ENCODE results near the gene RNF149.

The RNF149 gene

DNA sequence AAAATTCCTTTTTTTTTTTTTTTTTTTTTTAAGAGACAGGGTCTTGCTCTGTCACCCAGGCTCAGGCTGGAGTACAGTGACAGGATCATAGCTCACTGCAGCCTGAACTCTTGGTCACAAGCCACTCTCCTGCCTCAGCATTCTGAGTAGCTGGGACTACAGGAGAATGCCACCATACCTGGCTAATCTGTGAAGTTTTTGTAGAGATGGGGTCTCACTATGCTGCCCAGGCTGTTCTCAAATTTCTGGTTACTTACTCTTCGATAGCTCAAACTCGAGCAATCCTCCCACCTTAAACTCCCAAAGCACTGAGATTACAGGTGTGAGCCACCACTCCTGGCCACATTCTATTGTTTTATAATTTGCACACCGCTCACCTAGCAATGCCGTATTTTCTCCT, 27.0 kb downstream of the RNF149 start:
- TF ChIP-seq, protein P1, sequence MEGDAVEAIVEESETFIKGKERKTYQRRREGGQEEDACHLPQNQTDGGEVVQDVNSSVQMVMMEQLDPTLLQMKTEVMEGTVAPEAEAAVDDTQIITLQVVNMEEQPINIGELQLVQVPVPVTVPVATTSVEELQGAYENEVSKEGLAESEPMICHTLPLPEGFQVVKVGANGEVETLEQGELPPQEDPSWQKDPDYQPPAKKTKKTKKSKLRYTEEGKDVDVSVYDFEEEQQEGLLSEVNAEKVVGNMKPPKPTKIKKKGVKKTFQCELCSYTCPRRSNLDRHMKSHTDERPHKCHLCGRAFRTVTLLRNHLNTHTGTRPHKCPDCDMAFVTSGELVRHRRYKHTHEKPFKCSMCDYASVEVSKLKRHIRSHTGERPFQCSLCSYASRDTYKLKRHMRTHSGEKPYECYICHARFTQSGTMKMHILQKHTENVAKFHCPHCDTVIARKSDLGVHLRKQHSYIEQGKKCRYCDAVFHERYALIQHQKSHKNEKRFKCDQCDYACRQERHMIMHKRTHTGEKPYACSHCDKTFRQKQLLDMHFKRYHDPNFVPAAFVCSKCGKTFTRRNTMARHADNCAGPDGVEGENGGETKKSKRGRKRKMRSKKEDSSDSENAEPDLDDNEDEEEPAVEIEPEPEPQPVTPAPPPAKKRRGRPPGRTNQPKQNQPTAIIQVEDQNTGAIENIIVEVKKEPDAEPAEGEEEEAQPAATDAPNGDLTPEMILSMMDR (IDR thresholded peaks at IDR 0.05; ENCODE audit: low read depth, low read length): no peak
- no peak for DNase-seq (ENCODE audit: extremely low read depth, low read depth)

DNA sequence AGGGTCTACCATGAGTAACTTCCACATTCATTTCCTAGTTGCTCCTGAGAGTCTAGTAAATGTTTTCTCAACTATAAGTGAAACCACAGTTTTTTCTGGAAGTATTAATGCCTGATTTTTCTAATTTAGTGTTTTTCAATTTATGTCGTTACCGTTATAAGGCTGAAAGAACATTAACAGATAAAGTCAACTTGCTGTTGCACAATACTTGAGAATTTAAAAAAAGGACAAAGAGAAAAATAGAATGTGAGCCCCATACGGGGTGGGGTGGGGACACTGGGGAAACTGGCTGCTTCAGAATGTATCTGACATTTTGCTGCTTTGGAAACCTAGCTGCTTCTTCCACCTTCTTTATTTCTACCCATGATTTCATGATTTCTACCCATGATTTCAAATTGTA, 29.6 kb downstream of the RNF149 start:
- DNase-seq (ENCODE audit: extremely low read depth, low read depth): no peak
- TF ChIP-seq, protein P1 (IDR thresholded peaks at IDR 0.05; ENCODE audit: low read depth, low read length): no peak

DNA sequence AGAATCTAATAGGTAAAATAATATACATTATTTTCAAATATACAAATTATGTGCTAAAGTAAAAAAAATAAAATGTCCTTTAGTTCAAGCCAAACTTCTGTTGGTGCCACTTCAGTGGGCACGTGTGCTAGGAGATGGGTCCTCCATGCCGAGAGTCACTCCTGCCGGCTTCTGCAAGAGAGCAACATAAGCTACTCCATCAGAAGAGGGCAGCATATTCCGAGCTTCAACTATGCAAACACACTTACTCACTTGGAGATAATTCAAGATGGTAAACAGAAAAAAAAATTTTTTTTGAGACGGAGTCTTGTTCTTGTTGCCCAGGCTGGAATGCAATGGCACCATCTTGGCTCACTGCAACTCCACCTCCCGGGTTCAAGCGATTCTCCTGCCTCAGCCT, 31.4 kb downstream of the RNF149 start:
- TF ChIP-seq, protein P1 (IDR thresholded peaks at IDR 0.05; ENCODE audit: low read depth, low read length): no peak; the same call in 1 of the 2 replicates
- no peak for DNase-seq (ENCODE audit: extremely low read depth, low read depth)

DNA sequence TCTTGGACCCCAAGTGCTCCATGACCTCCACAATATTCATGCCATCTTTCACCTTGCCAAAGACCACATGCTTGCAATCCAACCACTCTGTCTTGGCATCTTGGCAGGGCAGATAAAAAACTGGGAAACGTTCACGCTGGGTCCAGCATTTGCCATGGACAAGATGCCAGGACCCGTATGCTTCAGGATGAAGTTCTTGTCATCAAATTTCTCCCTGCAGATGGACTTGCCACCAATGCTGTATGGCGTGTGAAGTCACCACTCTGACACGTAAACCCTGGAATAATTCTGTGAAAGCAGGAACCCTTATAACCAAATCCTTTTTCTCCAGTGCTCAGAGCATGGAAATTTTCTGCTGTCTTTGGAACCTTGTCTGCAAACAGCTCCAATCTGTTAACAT, 34.4 kb downstream of the RNF149 start:
- DNase-seq (ENCODE audit: extremely low read depth, low read depth): no peak
- TF ChIP-seq, protein P1 (IDR thresholded peaks at IDR 0.05; ENCODE audit: low read depth, low read length): no peak

DNA sequence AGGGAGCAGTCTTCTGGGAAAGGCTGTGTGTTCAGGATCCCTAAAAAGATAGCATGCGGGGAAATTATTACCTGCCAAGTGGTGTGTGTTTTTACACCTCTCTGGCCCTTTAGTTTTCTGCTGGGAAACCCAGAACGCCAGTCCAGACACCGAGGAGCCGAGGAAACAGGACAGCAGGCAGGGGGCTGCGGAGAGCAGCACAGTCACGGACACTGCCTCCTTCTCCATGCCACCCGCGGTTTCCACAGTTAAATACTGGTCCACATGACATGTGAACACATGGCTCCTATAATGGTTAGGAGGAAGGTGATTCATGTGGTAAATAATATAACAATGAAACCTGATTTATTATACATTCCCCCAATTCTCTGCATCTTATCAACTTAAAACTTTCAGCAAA, 35.4 kb downstream of the RNF149 start:
- DNase-seq (ENCODE audit: extremely low read depth, low read depth): no peak
- TF ChIP-seq, protein P1 (IDR thresholded peaks at IDR 0.05; ENCODE audit: low read depth, low read length): no peak

DNA sequence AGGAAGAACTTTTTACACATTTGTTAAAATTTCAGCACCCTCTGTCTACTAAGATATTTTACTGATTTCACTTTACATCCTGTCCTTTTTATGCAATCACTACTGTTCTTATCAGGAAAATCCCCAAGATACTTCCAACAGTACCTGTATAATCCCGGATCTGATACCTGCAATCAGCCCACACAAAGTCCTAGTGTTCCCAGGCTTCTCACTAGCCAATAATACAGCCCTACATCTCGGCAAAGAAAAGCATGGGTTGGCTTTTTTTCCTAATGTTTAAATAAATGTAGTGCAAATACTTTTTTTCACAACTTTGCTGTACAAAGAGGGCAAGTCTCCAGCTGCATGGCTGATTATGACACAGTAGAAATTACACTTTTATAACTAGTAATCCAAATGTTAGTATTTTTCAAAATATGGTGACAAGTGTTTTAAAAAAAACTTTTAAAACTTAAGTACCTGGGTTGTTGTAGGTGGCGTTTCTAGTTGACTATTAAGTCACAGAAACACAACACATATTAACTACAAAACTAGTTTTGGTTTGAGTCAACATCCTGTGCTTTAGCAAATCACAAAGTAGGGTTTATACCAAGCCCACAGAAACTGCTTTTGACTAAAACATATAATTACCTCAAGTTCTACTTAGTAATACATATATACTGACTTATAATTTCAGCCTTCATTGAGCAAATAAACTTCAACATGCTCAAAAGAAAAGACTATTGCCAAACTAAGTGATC, 36.3 kb downstream of the RNF149 start:
- TF ChIP-seq, protein P1 (IDR thresholded peaks at IDR 0.05; ENCODE audit: low read depth, low read length): no peak
- no peak for DNase-seq (ENCODE audit: extremely low read depth, low read depth)

DNA sequence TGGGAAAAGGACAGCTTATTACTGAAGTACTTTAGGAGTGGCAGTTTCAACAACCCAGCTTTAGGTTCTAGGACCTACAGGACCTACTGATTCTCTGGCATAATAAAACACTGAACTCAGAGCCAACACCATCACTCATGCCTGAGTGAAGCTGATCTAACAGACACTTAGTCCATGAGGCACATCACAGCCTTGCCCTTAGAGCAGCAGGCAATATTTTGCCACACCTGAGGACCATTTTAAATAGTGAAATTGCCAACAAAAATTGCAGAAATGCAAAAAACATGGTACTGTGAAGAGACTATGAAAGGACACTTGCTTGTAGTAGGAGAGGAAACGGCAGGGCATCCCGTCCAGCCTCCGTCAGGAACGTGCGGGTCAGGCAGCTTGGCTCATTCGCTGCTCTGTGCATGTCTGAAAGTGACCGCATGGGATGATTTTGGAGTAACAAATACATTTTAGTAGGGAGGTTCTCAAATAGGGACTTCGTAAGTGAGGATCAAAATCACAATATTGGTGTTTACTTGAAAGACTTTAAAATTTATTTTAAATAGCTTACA, 37.7 kb downstream of the RNF149 start:
- TF ChIP-seq, protein P1 (IDR thresholded peaks at IDR 0.05; ENCODE audit: low read depth, low read length): no peak
- no peak for DNase-seq (ENCODE audit: extremely low read depth, low read depth)

Data from AG09319 (cell line).